Inflammatory macrophage treated with lipopolysaccharide for 1 hour (primary cell): ENCODE measurements around the gene ATP23.

Experiments
- DNase-seq, 2 donors: peaks; one replicate each; pipeline ENCODE4 v3.0.0-alpha.2; 2020 to 2022

ATP23 gene

GRCh38 chr12:57941165-57941894 lies at the start of gene ATP23:
ATP23 (plus strand) TSS chr12:57941567; CDS start chr12:57941702, 135 bp downstream.
- peak; percentile 87 to 88 for DNase-seq

- peak; percentile 30 to 38 for DNase-seq
Measured at GRCh38 chr12:57892232-57892972, 49.0 kb upstream of the ATP23 start.

- DNase-seq: peak; percentile 72 to 80
Measured at GRCh38 chr12:57893431-57894353, 47.7 kb upstream of the ATP23 start.

GRCh38 chr12:57894399-57895292 lies 46.7 kb upstream of the ATP23 start:
- DNase-seq: no peak

GRCh38 chr12:57895389-57896114 lies 45.8 kb upstream of the ATP23 start:
- no peak for DNase-seq

- DNase-seq: no peak
Measured at GRCh38 chr12:57896115-57896433, 45.3 kb upstream of the ATP23 start.

DNA sequence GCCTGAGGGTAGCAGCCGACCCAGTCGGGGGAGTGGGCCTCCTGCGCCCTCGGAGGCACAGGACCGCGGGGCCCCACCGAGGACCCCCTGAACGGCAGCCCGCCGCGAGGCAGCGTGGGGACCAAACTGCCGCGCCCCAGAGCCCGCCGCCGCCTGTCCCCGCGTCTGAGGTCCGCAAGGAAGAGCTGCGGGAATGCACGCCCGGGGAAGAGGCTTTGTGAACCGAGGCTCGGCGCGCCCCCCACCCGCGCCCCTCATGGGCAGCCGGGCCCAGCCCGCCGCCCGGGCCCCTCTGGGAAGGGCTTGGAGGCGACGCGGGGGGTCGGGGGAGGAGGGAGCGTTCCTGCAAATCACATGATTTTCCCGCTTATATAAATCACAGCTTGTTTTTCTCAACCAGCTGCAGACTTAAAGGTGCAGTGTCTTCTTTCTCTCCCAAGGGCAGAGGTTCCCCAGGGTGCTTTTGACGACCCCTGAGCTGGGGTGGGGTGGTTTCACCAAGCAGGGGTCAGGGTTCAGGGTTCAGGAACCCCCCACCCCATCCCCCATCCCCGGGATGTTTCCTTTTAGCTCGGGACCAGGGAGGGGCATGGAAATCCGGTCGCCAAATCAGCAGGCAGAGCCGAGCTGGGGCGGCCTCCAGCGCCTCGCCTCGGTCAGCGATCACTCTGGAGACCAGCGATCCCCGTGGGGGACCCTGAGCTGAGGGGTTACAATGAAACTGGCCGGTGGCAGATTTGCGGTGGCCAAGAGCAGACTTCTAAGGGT lies 44.7 kb upstream of the ATP23 start:
- no peak for DNase-seq

GRCh38 chr12:57897286-57897974 lies 43.9 kb upstream of the ATP23 start:
- DNase-seq: no peak

- peak; percentile 12 to 13 for DNase-seq
Measured at GRCh38 chr12:57898308-57898970, 42.9 kb upstream of the ATP23 start.

GRCh38 chr12:57899010-57899662 lies 42.2 kb upstream of the ATP23 start:
- DNase-seq: peak; percentile 44 to 67

DNA sequence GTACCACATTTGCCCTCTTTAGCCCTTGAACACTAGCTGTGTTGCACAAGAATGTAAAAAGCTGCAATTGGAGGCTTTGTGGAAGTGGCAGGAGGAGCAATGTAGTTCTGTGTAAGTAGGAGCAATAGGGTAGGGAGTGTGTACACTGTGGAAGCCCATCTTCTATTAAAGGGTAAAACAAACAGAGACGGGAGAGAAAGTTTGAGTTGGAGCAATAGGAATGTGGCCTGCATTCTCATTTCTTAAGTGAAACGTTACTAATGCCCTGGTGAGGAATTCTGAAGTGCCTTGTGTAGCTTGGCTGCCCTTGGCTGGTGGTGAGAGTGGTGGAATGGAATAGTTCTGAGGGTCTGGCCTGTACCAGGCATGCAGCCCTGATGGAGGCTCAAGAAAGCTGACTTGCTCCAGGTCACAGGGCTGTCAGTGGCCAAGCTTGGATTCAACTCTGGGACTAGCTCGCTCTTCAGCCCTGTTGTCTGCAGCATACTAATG lies 38.8 kb upstream of the ATP23 start:
- DNase-seq: peak; percentile 9 to 12

DNA sequence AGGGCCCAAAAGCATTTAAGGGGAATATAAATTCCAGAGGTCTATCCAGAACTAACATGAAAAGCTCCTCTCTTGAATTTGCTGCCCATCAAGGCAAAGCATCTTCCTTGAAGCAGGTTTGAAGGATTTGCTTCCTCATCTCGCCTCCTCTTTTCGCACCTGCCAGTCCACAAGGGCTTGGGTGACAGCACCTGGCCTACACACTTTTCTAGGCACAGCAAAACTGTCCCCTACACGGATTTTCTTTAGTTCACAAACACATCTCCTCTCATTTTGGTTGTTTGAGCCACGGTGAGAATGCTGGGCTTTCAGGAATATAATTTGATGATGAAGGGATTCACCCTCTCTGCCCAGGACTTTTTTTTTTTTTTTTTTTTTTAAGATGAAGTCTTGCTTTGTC lies 36.9 kb upstream of the ATP23 start:
- no peak for DNase-seq

DNA sequence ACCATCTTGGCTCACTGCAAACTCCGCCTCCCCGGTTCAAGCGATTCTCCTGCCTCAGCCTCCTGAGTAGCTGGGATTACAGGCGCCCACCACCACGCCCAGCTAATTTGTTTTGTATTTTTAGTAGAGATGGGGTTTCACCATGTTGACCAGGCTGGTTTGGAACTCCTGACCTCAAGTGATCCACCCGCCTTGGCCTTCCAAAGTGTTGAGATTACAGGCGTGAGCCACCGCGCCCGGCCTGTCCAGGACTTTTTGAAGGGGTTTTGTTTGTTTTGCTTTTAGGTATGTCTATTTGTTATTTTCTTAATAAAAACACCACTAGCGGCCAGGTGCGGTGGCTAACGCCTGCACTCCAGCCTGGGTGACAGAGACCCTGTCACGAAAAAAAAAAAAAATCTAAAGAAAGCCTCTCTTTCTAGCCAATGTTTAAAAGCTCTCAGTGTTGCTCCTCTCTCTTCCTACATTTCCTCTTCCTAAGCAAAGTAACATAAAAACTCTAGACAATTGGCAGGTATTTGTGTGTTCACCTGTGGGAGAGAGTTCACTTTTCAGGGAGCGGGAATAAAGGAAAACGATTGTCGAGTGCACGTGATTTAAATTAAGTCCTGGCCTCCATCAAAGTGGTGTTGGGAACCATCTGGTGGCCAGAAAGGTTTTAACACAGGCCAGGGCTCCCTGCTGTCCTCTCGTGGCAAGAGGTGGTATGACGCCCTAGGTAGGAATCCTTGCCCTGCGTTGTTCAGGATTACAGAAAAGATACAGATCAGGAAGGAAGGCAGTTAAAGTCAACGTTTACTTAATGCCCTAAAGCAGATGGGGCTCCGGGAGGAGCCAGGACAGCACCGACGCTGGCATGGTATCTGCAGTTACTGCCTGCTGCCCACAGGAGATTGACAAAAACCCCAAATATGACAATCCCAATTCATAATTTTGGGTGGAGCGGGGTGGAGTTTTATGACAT lies 36.2 kb upstream of the ATP23 start:
- DNase-seq: peak; percentile 75 to 97

- no peak for DNase-seq
Measured at GRCh38 chr12:57905812-57906475, 35.4 kb upstream of the ATP23 start.

DNA sequence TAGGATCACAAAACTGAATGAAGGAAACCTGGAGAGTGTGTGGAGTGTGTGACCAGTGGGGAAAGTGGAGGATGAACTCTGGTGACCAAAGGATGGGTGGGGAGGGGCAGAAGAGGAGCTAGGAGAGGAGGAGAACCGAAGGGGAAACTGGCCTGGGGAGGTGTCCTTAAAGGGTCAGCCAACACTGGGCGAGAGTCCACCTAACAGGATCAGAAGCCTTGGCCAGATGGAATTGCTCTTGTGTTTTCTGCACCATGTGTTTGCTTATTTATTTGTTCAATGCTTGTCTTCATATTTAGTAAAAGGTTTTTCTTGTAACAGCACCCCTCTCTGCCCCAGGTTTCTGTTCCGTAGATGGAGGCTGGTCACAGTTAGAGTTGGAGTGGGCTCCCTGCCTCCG lies 34.5 kb upstream of the ATP23 start:
- DNase-seq: no peak

GRCh38 chr12:57907281-57907680 lies 34.1 kb upstream of the ATP23 start:
- no peak for DNase-seq

GRCh38 chr12:57908511-57908910 lies 32.9 kb upstream of the ATP23 start:
- no peak for DNase-seq
